Stimulated activated CD4-positive, alpha-beta T cell treated with anti-CD3 and anti-CD28 coated beads, Interleukin-2, amount 100 ng/mL, for 24 hours (primary cell): ENCODE data around the gene UBASH3B.

ENCODE experiments used
- DNase-seq, 2 donors: peaks; one replicate each; pipeline ENCODE4 v3.0.0-alpha.2; 2020

The UBASH3B gene

DNA sequence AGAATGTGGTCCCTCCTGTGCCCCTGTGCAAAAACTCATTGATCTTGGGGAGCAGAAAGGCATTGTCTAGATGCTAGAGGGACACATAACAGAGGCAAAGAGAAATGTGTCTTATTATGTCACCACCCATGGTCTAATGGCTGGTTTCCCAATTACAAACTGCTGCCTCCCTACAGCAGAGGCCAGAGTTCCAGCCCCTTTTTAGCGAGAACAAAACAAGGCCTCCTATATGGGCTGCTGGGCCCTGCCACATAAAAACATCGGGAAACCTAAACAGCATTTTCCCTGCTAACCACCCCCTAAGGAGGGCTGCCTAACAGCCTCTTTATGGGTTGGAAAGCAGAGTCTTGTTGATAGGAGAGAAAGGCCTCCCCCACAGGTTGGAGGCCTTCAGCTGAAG is 107.6 kb downstream of the UBASH3B start:
- DNase-seq, result no peak

DNA sequence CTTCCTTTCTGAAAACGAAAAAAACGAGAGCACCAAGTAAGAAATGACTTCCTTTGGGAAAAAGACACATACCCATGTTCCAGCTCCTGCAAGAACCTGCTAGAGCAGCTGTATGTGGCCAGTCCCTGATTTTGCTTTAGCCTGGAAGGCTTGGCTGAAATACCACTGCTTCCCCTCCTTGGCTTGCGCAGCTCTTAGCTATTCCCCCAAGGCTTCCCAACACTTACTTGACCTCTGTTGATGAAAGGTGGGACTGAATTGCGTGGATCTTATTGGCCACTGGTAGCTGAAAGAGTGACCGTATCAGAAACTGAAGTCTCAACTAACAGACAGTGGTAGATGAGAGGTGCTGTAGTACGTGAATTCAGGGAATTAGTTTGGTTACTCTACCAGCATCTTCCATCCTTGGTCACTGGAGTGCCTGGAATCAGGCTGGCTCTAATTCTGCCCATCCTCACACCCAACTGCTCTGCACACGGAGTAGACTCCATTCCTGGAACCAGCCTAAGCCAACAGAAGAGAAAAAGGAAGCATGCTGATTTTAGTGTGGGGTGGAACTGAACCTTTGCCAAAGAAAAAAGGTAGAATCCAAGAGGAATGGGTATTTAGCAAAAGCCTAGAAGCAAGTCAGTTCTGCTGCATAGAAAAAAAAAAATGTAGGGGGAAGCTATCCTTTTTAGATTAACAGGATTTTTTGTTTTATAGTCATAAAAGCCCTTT is 109.0 kb downstream of the UBASH3B start:
- no peak for DNase-seq

DNA sequence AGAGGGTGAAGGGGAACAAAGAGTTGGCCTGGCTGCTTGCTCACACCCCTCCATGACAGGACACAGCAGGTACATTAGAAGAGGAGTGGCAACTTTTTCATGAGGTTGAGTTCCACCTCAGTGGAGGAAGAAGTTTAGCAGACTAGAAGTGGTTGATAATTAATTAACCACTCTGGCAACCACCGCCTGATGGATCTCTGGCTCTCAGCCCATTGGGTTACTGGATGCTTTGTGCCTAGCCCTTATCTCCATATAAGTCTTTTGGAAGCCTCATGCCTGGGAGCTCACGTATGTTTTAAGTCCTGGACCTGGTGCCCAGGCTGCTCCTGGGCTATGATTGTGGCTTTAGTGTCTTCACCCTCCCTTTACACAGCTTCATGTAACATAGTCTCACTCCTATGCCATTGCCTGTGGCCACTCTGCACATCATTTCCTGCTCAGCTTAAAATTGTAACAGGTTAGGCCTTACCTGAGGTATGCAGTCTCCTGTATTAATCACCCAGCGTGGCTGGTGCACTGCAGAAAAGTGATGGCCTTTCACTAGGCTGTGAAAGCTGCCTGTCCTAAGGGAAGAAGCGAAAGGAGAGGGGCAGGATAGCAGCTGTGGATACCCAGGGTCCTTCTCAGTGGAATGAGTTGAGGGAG is 110.1 kb downstream of the UBASH3B start:
- DNase-seq, result no peak

DNA sequence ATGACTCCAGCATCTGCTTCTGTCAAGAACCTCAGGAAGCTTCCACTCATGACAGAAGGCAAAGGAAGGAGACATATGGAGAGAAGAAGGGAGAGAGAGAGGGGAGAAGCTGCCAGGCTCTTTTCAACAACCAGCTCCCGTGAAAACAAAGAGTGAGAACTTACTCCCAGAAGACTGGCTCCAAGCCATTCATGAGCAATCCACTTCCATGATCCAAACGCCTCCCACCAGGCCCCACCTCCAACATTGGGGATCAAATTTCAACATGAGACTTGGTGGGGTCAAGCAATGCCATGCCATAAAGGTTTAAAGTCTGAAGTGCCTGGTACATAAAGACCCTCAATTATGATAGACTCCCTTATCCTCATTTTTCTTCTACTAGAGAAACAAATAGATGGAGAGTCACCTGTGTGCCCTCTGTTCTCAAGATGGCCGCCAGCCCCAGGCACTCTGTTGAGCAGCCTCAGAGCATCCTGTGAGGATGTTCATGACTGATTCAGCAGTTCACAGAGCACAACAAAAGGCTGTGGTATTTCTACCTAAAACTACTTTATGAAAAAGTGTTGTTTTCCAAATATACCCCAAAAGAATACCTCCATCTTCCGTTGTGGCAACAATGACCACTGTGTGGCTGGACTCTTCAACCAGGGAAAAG is 113.7 kb downstream of the UBASH3B start:
- DNase-seq, result no peak

DNA sequence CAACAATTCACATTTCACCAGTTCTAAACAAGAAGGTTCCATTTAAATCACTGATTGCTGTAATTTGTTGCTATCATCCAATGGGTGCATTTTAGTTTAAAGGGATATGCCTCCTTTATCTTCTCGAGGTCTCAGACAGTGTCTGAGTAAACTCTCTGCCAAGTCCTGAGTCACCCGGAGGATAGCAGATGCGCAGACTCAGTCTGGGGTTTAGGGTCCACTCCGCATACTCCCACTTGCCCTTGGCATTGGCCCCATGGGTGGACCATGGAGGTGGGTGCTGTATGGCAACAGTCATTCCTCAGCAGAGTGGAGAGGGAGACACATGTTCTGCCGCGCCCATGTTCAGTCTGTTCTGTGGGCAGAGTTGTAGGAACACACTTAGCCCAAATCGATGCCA is 117.4 kb downstream of the UBASH3B start:
- no peak for DNase-seq

DNA sequence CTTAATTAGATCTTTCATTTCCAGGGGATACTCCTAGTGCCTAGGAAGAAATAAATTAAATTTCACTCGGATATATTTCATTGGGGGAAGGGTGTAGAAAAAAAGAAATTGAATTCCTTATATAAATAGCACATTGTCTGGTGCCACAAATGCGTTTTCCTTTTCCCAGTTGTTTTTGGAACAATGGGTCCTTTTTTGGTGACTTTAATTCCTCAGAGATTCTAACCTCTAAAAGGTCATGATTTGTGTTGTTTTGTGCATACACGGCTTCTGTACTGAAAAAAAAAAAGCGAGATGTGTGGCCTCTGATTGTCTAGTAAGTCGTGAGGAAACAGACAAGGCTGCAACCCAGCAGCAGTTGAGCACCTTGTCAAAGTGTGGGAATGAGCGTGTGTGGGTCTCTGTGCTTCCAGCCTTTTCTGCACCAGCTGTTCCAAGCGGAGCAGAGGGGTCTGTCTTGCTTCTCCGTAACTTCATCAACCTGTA is 118.3 kb downstream of the UBASH3B start:
- DNase-seq, result no peak

DNA sequence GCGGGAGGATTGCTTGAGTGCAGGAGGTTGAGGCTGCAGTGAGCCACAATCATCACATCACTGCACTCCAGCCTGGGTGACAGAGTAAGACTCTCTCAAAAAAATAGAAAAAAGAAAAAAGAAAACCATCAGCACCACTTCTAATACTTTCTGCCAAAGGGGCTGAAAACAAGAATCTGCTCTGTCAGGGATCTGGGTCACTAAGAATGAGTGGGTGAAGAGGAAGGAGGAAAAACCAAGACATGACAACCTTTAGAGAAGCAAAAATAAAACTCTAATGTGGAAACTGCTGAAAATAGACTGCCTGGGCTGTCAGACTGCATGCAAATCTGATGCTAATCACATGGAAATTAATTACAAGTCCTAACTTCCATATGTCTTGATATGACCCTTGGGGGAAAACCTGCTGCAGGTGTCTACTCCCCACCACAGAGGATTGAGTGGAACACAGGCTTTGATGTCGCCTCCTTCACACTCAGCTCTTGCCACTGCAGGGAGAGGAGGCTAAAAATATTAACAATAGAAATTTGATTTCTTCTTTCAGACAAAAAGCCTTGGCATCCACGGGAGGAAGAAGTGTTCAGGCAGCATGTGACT is 120.3 kb downstream of the UBASH3B start:
- peak in 1 of 2 donors; percentile 12 for DNase-seq

DNA sequence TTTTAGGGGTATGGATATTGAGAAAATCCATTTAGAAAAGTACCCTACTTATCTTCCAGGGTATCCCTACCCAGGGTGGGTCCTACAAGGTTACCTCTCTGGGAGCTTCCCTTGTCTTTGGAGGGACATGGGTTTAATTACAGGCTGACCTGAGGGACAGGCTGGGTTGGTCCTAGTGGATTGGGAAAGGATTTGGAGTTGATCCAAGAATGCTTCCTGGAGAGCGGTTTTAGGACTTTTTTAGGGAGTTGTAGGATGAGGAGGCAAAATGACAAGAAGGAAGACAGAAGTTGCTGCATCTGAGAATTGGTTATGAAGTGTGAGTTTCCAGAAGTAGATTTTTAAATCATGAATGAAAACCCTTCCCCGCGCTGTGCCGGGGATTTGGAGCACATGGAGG is 121.0 kb downstream of the UBASH3B start:
- DNase-seq, result no peak

DNA sequence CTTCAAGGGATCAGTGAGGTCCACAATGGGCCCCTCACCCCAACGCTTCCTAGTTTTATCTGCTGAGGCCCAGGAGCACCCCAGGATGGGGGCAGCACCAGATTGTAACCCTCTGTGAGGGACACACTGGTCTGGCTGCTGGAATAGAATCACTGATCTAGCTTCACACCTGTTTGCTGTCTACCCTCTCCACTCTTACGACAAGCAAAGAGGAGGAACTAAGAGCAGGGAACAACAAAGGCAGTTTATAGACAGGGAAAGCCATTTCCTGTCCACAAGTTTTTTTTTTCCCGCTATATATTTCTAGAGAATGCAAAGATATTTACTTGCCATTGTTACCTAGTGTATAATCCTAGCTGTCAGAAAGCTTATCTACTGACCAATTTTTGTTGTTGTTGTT is 121.8 kb downstream of the UBASH3B start:
- no peak for DNase-seq

DNA sequence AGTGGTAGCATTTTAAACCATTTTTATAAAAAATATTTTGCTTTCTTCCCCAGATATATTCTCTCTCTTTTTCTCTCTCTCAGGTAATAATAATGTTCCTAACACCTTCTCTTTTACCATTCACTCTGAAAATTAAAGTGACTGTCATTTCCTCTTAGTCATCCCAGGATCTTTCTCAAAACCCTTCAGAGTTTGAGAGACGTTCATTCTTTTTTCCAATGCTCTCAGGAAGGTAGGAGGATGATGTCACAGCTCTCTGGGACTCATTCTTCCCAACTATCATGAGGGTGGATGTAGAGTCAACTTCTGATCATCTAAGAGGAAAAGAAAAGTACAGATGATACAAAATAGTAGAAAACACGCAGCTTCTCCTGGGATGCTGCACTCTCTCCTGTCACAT is 122.6 kb downstream of the UBASH3B start:
- DNase-seq, result no peak

DNA sequence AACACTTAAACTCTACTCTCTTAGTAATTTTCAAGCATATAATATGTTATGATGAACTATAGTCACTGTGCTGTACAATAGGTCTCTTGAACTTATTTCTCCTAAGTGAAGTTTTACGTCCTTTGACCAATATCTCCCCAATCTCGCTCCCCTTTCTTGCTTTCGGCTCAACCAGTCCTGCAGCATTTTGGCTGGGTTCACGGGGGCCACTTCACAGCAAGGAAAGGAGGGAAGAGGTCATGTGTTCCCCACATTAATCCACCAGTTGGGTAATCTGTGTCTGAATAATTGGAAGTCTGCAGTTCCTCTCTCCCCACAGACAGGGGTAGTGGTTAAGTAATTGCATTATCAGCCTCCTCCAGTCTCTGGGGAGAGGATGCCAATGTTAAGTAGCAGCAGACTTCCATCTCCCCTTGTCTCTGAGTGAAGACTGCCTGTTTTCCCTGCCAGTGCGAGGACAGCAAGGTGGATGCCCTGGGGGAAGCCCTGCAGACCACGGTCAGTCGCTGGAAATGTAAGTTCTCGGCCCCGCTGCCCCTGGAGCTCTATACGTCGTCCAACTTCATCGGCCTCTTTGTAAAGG is 123.6 kb downstream of the UBASH3B start:
- no peak for DNase-seq

DNA sequence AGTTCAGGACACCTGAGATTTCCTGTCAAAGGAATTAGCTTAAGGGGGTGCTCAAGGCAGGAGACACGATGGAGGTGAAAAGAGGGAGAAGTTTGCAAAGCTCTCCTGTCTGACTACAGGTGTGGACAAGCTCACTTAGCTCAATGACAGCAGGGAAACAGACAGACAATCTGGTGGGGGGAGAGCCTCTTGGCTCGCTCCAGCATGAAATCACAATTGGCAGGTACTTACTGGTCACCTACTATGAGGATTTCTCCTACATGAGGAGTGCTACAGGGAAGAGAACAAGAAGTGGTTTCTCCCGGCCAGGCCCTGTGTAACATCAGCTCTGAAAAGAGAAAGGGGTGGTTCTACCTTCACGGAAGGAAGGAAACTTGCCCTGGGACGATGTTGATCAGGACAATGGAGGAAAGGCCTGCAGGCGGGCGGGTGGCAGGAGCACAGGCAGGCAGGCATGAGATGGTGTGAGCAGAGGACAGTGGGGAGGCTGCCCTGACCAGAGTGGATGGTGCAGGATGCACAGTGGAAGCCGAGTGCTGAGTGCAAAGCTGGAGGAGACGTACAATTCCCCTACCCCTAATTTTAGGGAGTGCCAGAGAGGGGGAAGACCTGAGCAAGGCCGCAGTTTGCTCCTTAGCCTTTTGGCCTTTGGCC is 124.9 kb downstream of the UBASH3B start:
- DNase-seq, result no peak

DNA sequence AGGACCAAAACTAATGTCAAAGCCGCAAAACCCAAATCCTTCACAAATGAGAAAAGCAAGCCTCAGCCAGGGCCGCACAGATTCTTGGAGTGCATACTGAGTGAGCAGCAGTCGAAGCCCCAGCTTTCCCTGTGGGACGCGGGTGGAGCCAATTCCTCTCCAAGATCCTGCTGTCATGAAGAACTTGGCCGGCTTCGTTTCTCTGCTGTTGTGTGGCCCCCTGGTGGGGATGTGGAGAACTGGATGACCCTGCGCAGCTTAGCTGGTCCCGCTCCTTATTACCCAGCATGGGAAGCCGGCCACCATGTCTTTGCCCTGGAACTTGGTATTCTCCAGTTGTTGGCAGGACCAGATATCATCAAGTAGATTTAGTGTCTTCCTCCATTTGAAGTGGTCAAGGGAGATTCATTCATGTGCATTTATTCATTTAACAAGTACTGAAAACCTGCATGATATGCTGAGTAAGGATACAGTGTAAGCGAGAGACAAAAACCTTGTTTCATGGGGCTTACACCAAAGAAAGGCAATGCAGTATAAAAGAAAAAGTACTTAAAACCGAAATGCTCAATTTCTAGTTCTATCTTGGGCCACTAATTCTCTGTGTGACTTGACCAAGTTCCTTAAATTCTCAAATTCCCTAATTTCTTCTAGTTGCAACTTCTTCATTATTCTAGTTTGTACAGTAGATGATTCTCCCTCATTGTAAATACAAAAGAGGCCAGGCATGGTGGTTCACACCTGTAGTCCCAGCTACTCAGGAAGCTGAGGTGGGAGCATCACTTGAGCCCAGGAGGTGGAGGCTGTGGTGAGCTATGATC is 126.1 kb downstream of the UBASH3B start:
- peak; percentile 84 to 85 for DNase-seq

DNA sequence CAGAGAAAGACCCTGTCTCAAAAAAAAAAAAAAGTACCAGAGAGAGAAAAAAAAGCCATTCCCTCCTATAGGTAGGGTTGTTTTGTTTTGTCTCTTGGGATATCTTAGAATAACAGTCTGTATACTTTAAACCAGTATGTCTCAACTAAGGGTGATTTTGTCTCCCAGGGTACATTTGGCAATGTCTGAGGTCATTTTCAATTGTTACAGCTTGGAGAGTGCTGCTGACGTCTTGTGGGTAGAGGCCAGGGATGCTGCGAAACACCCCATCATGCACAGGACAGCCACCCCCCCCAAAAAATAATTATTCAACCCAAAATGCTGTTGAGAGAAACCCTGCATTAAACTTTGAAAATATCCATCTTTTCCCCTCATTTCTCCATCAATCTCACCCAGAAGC is 126.7 kb downstream of the UBASH3B start:
- no peak for DNase-seq

DNA sequence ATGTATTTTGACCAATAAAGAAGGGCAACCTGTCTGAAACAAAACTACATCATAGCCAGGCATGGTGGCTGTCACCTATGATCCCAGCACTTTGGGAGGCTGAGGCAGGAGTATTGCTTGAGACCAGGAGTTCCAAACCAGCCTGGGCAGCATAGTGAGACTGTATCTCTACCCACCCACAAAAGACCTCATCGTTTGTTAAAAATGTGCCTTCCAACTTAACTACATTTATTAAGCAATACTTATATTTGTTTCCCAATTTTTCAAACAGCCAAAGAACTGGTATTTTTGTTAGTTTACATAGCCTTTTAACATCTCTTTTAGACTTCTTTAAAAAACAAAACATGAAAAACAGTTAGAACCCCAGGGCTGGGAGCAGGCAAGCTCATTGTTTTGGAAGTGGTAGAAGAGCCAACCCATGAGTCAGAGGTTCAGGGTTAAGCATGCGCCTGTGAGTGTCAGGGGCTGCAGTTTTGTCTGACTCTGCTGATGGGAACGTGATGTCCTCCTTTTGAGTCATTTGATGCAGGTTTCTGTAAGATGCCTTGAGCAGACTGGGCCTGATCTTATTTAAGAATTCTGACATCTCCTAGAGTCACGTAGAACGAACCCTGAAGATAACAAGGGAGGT is 128.9 kb downstream of the UBASH3B start:
- DNase-seq, result no peak

DNA sequence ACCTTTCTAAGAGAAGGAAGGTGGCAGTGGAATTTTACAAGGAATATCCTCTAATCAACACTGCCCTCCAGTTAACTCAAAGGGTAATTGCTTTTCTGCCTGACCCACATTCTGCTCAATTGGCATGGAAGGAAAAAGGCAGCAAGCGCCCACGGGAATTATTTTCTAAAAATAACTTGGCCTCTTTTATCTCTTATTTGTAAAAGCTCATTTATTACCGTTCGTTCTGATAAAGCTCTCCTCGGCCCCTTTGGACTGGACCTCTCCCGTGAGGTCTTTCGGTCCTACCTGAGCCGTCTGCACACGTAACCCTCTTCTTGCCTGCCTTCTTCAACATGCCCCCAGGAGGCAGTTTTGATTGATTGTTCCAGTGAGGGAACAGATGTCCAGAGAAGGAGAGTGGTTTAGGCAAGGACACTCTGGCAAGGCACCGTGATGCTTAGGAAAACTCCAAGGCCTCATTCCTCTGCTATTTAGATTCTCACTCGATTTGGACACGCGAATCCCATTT is 129.6 kb downstream of the UBASH3B start:
- no peak for DNase-seq

DNA sequence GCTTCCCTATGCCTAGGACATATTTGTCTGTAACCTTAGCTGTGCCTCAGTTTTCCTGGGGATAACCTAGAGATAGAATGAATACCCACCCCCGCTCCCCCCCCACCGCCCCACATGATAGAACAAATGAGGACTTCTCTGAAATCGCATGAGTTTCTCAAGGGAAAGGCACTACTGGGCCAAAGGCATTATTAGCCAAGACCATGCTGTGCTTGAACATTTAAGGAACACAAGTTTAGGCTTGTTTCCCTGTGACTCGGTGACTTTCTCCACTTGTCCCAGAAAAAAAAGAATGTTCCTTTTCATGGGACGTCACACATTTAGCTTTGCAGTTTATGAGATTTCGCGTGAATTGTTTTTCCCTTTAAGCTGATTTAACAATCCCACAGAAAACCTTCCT is 131.4 kb downstream of the UBASH3B start:
- no peak for DNase-seq

DNA sequence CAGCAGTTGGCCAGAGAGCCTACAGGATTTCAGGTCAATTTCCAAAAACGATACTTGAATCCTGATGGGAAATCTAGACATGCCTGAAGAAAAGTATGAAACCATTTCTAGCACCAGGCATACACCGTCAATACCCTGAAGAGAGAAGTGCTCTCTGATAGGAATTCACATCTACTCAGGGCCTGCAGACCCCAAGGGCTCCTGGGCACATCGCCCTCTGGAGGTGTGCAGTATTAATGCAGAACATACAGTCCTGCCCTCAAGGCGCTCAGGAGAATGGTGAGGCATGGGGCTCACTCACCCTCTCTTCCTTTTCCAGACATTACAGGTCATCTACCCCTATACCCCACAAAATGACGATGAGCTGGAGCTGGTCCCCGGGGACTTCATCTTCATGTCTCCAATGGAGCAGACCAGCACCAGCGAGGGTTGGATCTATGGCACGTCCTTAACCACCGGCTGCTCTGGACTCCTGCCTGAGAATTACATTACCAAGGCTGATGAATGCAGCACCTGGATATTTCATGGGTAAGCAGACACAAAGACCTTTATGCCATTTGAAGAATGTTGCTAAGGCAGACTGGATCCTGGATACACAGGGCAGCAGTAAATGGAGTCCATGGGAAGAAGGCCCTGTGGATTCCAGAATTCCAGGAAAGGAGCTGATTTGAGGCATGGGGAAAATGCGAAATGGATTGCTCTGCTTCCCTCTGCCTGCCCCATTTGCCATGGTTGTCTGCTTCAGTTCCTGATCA is 133.4 kb downstream of the UBASH3B start:
- no peak for DNase-seq

DNA sequence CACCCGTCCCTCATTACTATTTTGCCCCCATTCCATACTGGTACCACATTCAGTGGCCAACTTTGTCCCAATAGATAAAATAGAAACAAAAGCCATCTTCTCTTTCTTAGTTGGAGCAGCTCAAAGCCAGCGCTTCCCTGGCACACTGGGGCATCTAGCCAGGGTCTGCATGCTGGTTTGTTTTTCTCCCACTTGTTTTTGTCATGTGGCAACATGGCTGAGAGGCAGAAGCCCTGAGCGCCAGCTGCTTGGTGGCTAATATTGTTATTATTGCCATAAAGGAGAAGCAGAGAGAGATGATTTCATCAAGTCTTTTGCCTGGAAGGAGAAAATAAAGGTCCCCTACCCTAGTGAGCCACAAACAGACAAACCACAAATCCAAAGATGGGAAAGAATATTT is 134.4 kb downstream of the UBASH3B start:
- DNase-seq, result no peak

DNA sequence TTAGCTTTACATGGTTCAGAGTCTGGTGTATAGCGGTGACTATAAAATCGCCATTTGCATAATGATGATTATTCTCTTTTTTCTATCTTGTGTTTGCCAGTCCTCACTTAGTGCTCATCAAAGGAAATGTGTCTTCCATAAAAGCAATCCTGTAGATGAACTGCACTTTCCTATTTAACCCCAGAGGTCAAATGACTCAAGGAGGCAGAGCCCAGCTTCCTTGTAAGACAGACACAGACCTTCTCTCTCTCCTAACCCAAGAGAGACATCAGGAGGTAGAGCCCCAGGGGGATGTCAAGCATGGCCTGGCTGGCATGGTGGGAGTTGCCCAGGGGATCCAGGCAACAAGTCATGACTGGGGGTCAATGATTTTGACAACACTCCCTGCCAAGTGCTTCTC is 135.9 kb downstream of the UBASH3B start:
- DNase-seq, result no peak
